ENCODE measurements around the gene CNGA2.

Gene CNGA2

GRCh38 chrX:151708821-151709220 is 25.7 kb upstream of the CNGA2 start:
- TF ChIP-seq CTCF (IDR thresholded peaks at IDR 0.05; ENCODE audit: borderline replicate concordance, extremely low read depth, low read length, poor library complexity, severe bottlenecking): no peak
- no peak for TF ChIP-seq EZH2 (IDR thresholded peaks at IDR 0.05; ENCODE audit: borderline replicate concordance, low read depth, low read length, severe bottlenecking)
- no peaks in the 10 kb centered on the region for H3K27me3 ChIP-seq (ENCODE audit: insufficient read depth, low read length, poor library complexity)

GRCh38 chrX:151710457-151710856 is 24.1 kb upstream of the CNGA2 start:
- no peaks in the 10 kb centered on the region for H3K9me3 ChIP-seq (ENCODE audit: insufficient read depth, low read length, severe bottlenecking)
- no peak overlapping the region for H3K4me2 ChIP-seq (ENCODE audit: insufficient read depth, low read length)
- H3K79me2 ChIP-seq (ENCODE audit: insufficient read depth, low read length): no peaks in the 10 kb centered on the region
- no peak overlapping the region for H3K9ac ChIP-seq (ENCODE audit: low read depth, low read length)
- H3K4me3 ChIP-seq (ENCODE audit: low read depth in 1 of 2, low read length in 2 of 2): no peak overlapping the region
- H2AFZ ChIP-seq (ENCODE audit: low read depth, low read length): no peak overlapping the region
- TF ChIP-seq CTCF (IDR thresholded peaks at IDR 0.05; ENCODE audit: borderline replicate concordance, extremely low read depth, low read length, poor library complexity, severe bottlenecking): no peak
- TF ChIP-seq EZH2 (IDR thresholded peaks at IDR 0.05; ENCODE audit: borderline replicate concordance, low read depth, low read length, severe bottlenecking): no peak
- no peaks in the 10 kb centered on the region for H3K4me1 ChIP-seq (ENCODE audit: insufficient read depth, low read length)
- no peak overlapping the region for H3K27ac ChIP-seq (ENCODE audit: low read length)
- no peaks in the 10 kb centered on the region for H3K36me3 ChIP-seq (ENCODE audit: insufficient read depth, low read length)
- DNase-seq (no peak), ATAC-seq (ENCODE audit: insufficient read depth, low read depth) (no peak)
- no peaks in the 10 kb centered on the region for H4K20me1 ChIP-seq (ENCODE audit: insufficient read depth, low read length)
- no peaks in the 10 kb centered on the region for H3K27me3 ChIP-seq (ENCODE audit: insufficient read depth, low read length, poor library complexity)

More at GRCh38 chrX:151708821-151709220, 25.7 kb upstream of the CNGA2 start:
- H3K4me2 ChIP-seq (ENCODE audit: insufficient read depth, low read length): no peak overlapping the region
- DNase-seq (no peak), ATAC-seq (ENCODE audit: insufficient read depth, low read depth) (no peak)
- no peak overlapping the region for H3K27ac ChIP-seq (ENCODE audit: low read length)
- H3K4me1 ChIP-seq (ENCODE audit: insufficient read depth, low read length): no peaks in the 10 kb centered on the region
- no peaks in the 10 kb centered on the region for H3K36me3 ChIP-seq (ENCODE audit: insufficient read depth, low read length)
- no peaks in the 10 kb centered on the region for H4K20me1 ChIP-seq (ENCODE audit: insufficient read depth, low read length)
- no peak overlapping the region for H3K9ac ChIP-seq (ENCODE audit: low read depth, low read length)
- no peaks in the 10 kb centered on the region for H3K9me3 ChIP-seq (ENCODE audit: insufficient read depth, low read length, severe bottlenecking)
- H2AFZ ChIP-seq (ENCODE audit: low read depth, low read length): no peak overlapping the region
- no peaks in the 10 kb centered on the region for H3K79me2 ChIP-seq (ENCODE audit: insufficient read depth, low read length)
- no peak overlapping the region for H3K4me3 ChIP-seq (ENCODE audit: low read depth in 1 of 2, low read length in 2 of 2)

- H3K9me3 ChIP-seq (ENCODE audit: insufficient read depth, low read length, severe bottlenecking): no peaks in the 10 kb centered on the region
- no peak overlapping the region for H3K4me2 ChIP-seq (ENCODE audit: insufficient read depth, low read length)
- H3K79me2 ChIP-seq (ENCODE audit: insufficient read depth, low read length): no peaks in the 10 kb centered on the region
- no peak for TF ChIP-seq CTCF (IDR thresholded peaks at IDR 0.05; ENCODE audit: borderline replicate concordance, extremely low read depth, low read length, poor library complexity, severe bottlenecking)
- TF ChIP-seq EZH2 (IDR thresholded peaks at IDR 0.05; ENCODE audit: borderline replicate concordance, low read depth, low read length, severe bottlenecking): no peak
- no peaks in the 10 kb centered on the region for H3K27me3 ChIP-seq (ENCODE audit: insufficient read depth, low read length, poor library complexity)
- DNase-seq: no peak
- no peaks in the 10 kb centered on the region for H4K20me1 ChIP-seq (ENCODE audit: insufficient read depth, low read length)
- no peak overlapping the region for H2AFZ ChIP-seq (ENCODE audit: low read depth, low read length)
- H3K4me1 ChIP-seq (ENCODE audit: insufficient read depth, low read length): no peaks in the 10 kb centered on the region
- ATAC-seq (ENCODE audit: insufficient read depth, low read depth): no peak
- H3K36me3 ChIP-seq (ENCODE audit: insufficient read depth, low read length): no peaks in the 10 kb centered on the region
- no peak overlapping the region for H3K9ac ChIP-seq (ENCODE audit: low read depth, low read length)
- no peak overlapping the region for H3K27ac ChIP-seq (ENCODE audit: low read length)
- H3K4me3 ChIP-seq (ENCODE audit: low read depth in 1 of 2, low read length in 2 of 2): no peak overlapping the region
These were observed 23.4 kb upstream of the CNGA2 start for GRCh38 chrX:151711154-151711553.

- Histone ChIP-seq H3K27ac (ENCODE audit: low read length) (no peak overlapping the region), H2AFZ (ENCODE audit: low read depth, low read length) (no peak overlapping the region), H4K20me1 (ENCODE audit: insufficient read depth, low read length) (no peaks in the 10 kb centered on the region), H3K79me2 (ENCODE audit: insufficient read depth, low read length) (no peaks in the 10 kb centered on the region), H3K4me1 (ENCODE audit: insufficient read depth, low read length) (no peaks in the 10 kb centered on the region), H3K9ac (ENCODE audit: low read depth, low read length) (no peak overlapping the region), H3K4me3 (ENCODE audit: low read depth in 1 of 2, low read length in 2 of 2) (no peak overlapping the region), H3K4me2 (ENCODE audit: insufficient read depth, low read length) (no peak overlapping the region), H3K36me3 (ENCODE audit: insufficient read depth, low read length) (no peaks in the 10 kb centered on the region), H3K27me3 (ENCODE audit: insufficient read depth, low read length, poor library complexity) (no peaks in the 10 kb centered on the region), H3K9me3 (ENCODE audit: insufficient read depth, low read length, severe bottlenecking) (no peaks in the 10 kb centered on the region)
- DNase-seq (no peak), ATAC-seq (ENCODE audit: insufficient read depth, low read depth) (no peak)
- TF ChIP-seq CTCF (IDR thresholded peaks at IDR 0.05; ENCODE audit: borderline replicate concordance, extremely low read depth, low read length, poor library complexity, severe bottlenecking): no peak
These were observed 22.8 kb upstream of the CNGA2 start for GRCh38 chrX:151711787-151712186.
